ENCODE data around the gene MOSPD2. TPM values are rescaled to one million over a fixed set of nuclear protein-coding genes. Genes with fewer than 3 reads are reported as not detected.

Gene MOSPD2
- total RNA-seq, 1 donor from 2014 or later = 13.9 TPM

- FAIRE-seq = peak; percentile 98
Measured at GRCh38 chrX:14963447-14964236, 90.4 kb downstream of the MOSPD2 start.

GRCh38 chrX:14964500-14964899 lies 91.3 kb downstream of the MOSPD2 start:
- DNase-seq (ENCODE audit: low read depth) (peak; percentile 14), FAIRE-seq (peak; percentile 94)
- Histone ChIP-seq H3K4me2 (ENCODE audit: low read length) (no peak overlapping the region), H3K27me3 (ENCODE audit: insufficient read depth, low read length) (no peaks in the 10 kb centered on the region), H3K36me3 (ENCODE audit: insufficient read depth, low read length) (no peaks in the 10 kb centered on the region), H2AFZ (ENCODE audit: low read depth, low read length) (no peak overlapping the region), H3K79me2 (ENCODE audit: insufficient read depth, low read length) (no peaks in the 10 kb centered on the region), H3K4me1 (ENCODE audit: insufficient read depth, low read length) (peaks cover 8% of the 10 kb centered on the region), H3K4me3 (ENCODE audit: insufficient read depth, low read depth, low read length) (no peak overlapping the region), H3K9me3 (ENCODE audit: insufficient read depth, low read depth, low read length) (no peaks in the 10 kb centered on the region), H4K20me1 (ENCODE audit: insufficient read depth, low read length) (no peaks in the 10 kb centered on the region), H3K27ac (ENCODE audit: low read depth, low read length) (peak overlapping the region; percentile 58), H3K9ac (ENCODE audit: low read length) (no peak overlapping the region)
- H3K27me3 Mint-ChIP-seq (ENCODE audit: low read depth, unreplicated experiment) = no peaks in the 10 kb centered on the region
- H3K9me3 Mint-ChIP-seq (ENCODE audit: unreplicated experiment) = no peaks in the 10 kb centered on the region
- TF ChIP-seq EZH2 (IDR thresholded peaks at IDR 0.05; ENCODE audit: insufficient read depth, low read length) = no peak
- no peak for TF ChIP-seq CTCF (IDR thresholded peaks at IDR 0.05; ENCODE audit: insufficient read depth, low read depth, low read length)
- peaks cover 12% of the 10 kb centered on the region for H3K4me1 Mint-ChIP-seq (ENCODE audit: low read depth, unreplicated experiment)
- no peak overlapping the region for H3K27ac Mint-ChIP-seq (ENCODE audit: unreplicated experiment)
- no peak overlapping the region for H3K4me3 Mint-ChIP-seq (ENCODE audit: unreplicated experiment)
- H3K36me3 Mint-ChIP-seq (ENCODE audit: low read depth, unreplicated experiment) = no peaks in the 10 kb centered on the region

More at GRCh38 chrX:14963447-14964236, 90.4 kb downstream of the MOSPD2 start:
- Histone ChIP-seq H3K4me1 (ENCODE audit: insufficient read depth, low read length) (peaks cover 8% of the 10 kb centered on the region), H3K4me2 (ENCODE audit: low read length) (peak overlapping the region; percentile 60), H3K36me3 (ENCODE audit: insufficient read depth, low read length) (no peaks in the 10 kb centered on the region), H3K27ac (ENCODE audit: low read depth, low read length) (peak overlapping the region; percentile 58), H4K20me1 (ENCODE audit: insufficient read depth, low read length) (no peaks in the 10 kb centered on the region), H3K9ac (ENCODE audit: low read length) (peak overlapping the region; percentile 52), H2AFZ (ENCODE audit: low read depth, low read length) (peak overlapping the region; percentile 41), H3K27me3 (ENCODE audit: insufficient read depth, low read length) (no peaks in the 10 kb centered on the region), H3K79me2 (ENCODE audit: insufficient read depth, low read length) (no peaks in the 10 kb centered on the region), H3K9me3 (ENCODE audit: insufficient read depth, low read depth, low read length) (no peaks in the 10 kb centered on the region), H3K4me3 (ENCODE audit: insufficient read depth, low read depth, low read length) (no peak overlapping the region)
- Mint-ChIP-seq H3K27ac (ENCODE audit: unreplicated experiment) (peak overlapping the region; percentile 59), H3K4me1 (ENCODE audit: low read depth, unreplicated experiment) (peaks cover 18% of the 10 kb centered on the region), H3K36me3 (ENCODE audit: low read depth, unreplicated experiment) (no peaks in the 10 kb centered on the region), H3K27me3 (ENCODE audit: low read depth, unreplicated experiment) (no peaks in the 10 kb centered on the region), H3K9me3 (ENCODE audit: unreplicated experiment) (no peaks in the 10 kb centered on the region), H3K4me3 (ENCODE audit: unreplicated experiment) (no peak overlapping the region)
- DNase-seq (ENCODE audit: low read depth) = peak; percentile 66
- TF ChIP-seq EZH2 (IDR thresholded peaks at IDR 0.05; ENCODE audit: insufficient read depth, low read length) (no peak), CTCF (IDR thresholded peaks at IDR 0.05; ENCODE audit: insufficient read depth, low read depth, low read length) (no peak)

Other genes with a start within 250 kb of the MOSPD2 start
- 1.9 and 2.8 TPM in 2 replicates for gene FANCB, start 352 bp upstream of the MOSPD2 start, total RNA-seq

Measured in astrocyte (in vitro differentiated cells and primary cell).